ENCODE results near the gene HACL1.
A peak's percentile ranks its signal among the peaks of the same experiment; 100 is the strongest.

HACL1 gene

GRCh38 chr3:15522016-15522415, 79.4 kb downstream of the HACL1 start:
- DNase-seq = no peak

- DNase-seq = no peak
Measured at GRCh38 chr3:15521573-15521965, 79.8 kb downstream of the HACL1 start, which contains the start of gene COLQ. Gene COLQ, minus strand, starts transcription at chr3:15521706. Its CDS starts 81 bp downstream, at chr3:15521625.

GRCh38 chr3:15520804-15521572, 80.4 kb downstream of the HACL1 start:
- no peak for DNase-seq

GRCh38 chr3:15520185-15520584, 81.2 kb downstream of the HACL1 start:
- DNase-seq = no peak

GRCh38 chr3:15519096-15519495, 82.3 kb downstream of the HACL1 start:
- no peak for DNase-seq

- DNase-seq = no peak
Measured at GRCh38 chr3:15514663-15515340, 86.6 kb downstream of the HACL1 start.

- no peak for DNase-seq
Measured at GRCh38 chr3:15513810-15514662, 87.3 kb downstream of the HACL1 start.

GRCh38 chr3:15513116-15513515, 88.3 kb downstream of the HACL1 start:
- no peak for DNase-seq

GRCh38 chr3:15512166-15512565, 89.2 kb downstream of the HACL1 start:
- DNase-seq = peak; percentile 24

GRCh38 chr3:15511156-15511555, 90.2 kb downstream of the HACL1 start:
- DNase-seq = no peak
